Suprapubic skin (tissue), 4 donors: Measurements from ENCODE around the gene SPATA33.

ENCODE experiments used
- CTCF ChIP-seq, 2 donors: fragments of 200-600 bp in 1 of 2; fragments of 450-650 bp in 1 of 2; sonication (generic) in 1 of 2; IDR thresholded peaks; one replicate each; pipeline ENCODE4 v1.5.1; 2016 to 2019; ENCODE audit warnings: antibody characterized with exemption in 2 of 2, mild to moderate bottlenecking in 1 of 2, moderate library complexity in 1 of 2
- EP300 ChIP-seq: sonication (generic); formaldehyde crosslinking; IDR thresholded peaks from one replicate; pipeline ENCODE4 v1.6.1; 2017; ENCODE audit warnings: antibody characterized with exemption
- POLR2A ChIP-seq, 2 donors: fragments of 450-650 bp; IDR thresholded peaks; one replicate each; pipeline ENCODE4 v1.6.1; 2017; ENCODE audit warnings: antibody characterized with exemption in 2 of 2, mild to moderate bottlenecking in 2 of 2, moderate library complexity in 2 of 2
- POLR2AphosphoS5 ChIP-seq, 3 donors: sonication (generic); formaldehyde crosslinking; IDR thresholded peaks; one replicate each; pipeline ENCODE4 v1.6.1; 2017; ENCODE audit warnings: antibody characterized with exemption in 3 of 3

- no peak for TF ChIP-seq CTCF (IDR thresholded peaks at IDR 0.05)
- no peak for TF ChIP-seq POLR2A (IDR thresholded peaks at IDR 0.05)
- no peak for TF ChIP-seq POLR2AphosphoS5 (IDR thresholded peaks at IDR 0.05)
- TF ChIP-seq EP300: no peak
Measured at GRCh38 chr16:89624777-89625761, 32.6 kb upstream of the SPATA33 start.
